ENCODE measurements around the gene RMI2.
"Not testable (repeated sequence)": the region's sequence is repeated elsewhere in the genome, so short reads cannot be mapped to it uniquely, and the experiment has no call there.

Gene RMI2

GRCh38 chr16:11367483-11367906, 22.2 kb downstream of the RMI2 start:
- ATAC-seq: no peak
- TF ChIP-seq ARNTL (CRISPR knock-in tag; IDR thresholded peaks at IDR 0.05; ENCODE audit: borderline replicate concordance, low read depth) (no peak), POU6F1 (CRISPR knock-in tag; IDR thresholded peaks at IDR 0.05; ENCODE audit: borderline replicate concordance, low read depth) (no peak), BACH2 (CRISPR knock-in tag; IDR thresholded peaks at IDR 0.05; ENCODE audit: borderline replicate concordance) (no peak), ZFP3 (CRISPR knock-in tag; IDR thresholded peaks at IDR 0.05) (no peak), ZC3H10 (CRISPR knock-in tag; IDR thresholded peaks at IDR 0.05) (no peak), SNAI2 (CRISPR knock-in tag; IDR thresholded peaks at IDR 0.05) (no peak)

- ATAC-seq: no peak
- TF ChIP-seq TSHZ2 (CRISPR knock-in tag; IDR thresholded peaks at IDR 0.05) (no peak), POU6F1 (CRISPR knock-in tag; IDR thresholded peaks at IDR 0.05; ENCODE audit: borderline replicate concordance, low read depth) (no peak), TCF4 (CRISPR knock-in tag; IDR thresholded peaks at IDR 0.05; ENCODE audit: borderline replicate concordance) (no peak), GLIS3 (CRISPR knock-in tag; IDR thresholded peaks at IDR 0.05) (no peak), ZC3H10 (CRISPR knock-in tag; IDR thresholded peaks at IDR 0.05) (no peak), PPARA (CRISPR knock-in tag; IDR thresholded peaks at IDR 0.05; ENCODE audit: borderline replicate concordance) (no peak), ESRRG (CRISPR knock-in tag; IDR thresholded peaks at IDR 0.05) (no peak), CSDC2 (CRISPR knock-in tag; IDR thresholded peaks at IDR 0.05) (no peak), BACH2 (CRISPR knock-in tag; IDR thresholded peaks at IDR 0.05; ENCODE audit: borderline replicate concordance) (no peak), ZFP30 (CRISPR knock-in tag; IDR thresholded peaks at IDR 0.05) (no peak), ARNTL (CRISPR knock-in tag; IDR thresholded peaks at IDR 0.05; ENCODE audit: borderline replicate concordance, low read depth) (no peak), SNAI2 (CRISPR knock-in tag; IDR thresholded peaks at IDR 0.05) (no peak), ZNF8 (CRISPR knock-in tag; IDR thresholded peaks at IDR 0.05) (no peak), ZNF565 (CRISPR knock-in tag; conservative IDR thresholded peaks at IDR 0.05; ENCODE audit: low read depth) (no peak)
- TF ChIP-seq, protein P1, sequence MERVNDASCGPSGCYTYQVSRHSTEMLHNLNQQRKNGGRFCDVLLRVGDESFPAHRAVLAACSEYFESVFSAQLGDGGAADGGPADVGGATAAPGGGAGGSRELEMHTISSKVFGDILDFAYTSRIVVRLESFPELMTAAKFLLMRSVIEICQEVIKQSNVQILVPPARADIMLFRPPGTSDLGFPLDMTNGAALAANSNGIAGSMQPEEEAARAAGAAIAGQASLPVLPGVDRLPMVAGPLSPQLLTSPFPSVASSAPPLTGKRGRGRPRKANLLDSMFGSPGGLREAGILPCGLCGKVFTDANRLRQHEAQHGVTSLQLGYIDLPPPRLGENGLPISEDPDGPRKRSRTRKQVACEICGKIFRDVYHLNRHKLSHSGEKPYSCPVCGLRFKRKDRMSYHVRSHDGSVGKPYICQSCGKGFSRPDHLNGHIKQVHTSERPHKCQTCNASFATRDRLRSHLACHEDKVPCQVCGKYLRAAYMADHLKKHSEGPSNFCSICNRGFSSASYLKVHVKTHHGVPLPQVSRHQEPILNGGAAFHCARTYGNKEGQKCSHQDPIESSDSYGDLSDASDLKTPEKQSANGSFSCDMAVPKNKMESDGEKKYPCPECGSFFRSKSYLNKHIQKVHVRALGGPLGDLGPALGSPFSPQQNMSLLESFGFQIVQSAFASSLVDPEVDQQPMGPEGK (CRISPR knock-in tag; IDR thresholded peaks at IDR 0.05; ENCODE audit: borderline replicate concordance): no peak
Measured at GRCh38 chr16:11370084-11370931, 25.0 kb downstream of the RMI2 start.

GRCh38 chr16:11370932-11371279, 25.6 kb downstream of the RMI2 start:
- ATAC-seq: not testable (repeated sequence)

DNA sequence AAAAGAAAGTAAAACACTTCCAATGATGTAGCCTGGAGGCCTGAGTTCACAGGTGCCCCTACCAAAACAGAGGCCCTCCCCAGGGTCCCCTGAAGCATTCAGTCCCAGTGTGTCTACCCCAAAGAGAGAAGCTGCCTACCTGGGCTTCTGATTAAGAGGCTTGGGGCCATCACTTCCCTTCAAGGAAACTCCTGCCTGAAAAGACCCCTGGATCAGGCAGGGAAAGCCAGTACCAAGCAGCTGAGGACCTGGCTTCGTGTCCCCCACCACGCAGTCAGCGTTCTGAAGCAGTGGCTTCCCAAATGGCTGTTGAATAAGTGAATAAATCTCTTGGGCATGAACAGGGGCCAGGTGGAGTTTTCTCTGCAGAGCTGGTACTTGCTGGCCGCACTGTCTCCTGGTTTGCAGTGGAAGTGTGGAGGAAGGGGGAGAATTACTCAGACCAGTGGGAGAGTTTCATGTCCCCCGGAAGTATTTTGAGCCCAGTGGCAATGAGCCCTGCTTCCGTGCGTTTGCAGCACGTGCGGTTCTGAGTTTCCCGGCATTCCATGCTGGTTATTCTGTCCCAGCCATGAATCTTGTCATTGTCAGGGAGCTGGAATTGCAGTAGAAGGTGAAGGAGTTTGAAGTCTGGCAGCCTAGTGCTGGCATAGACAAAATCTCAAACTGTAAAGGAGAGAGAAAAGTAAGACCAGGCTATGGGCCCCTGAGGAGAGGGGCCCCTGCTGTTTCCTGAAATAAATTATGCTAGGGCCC, 27.0 kb downstream of the RMI2 start:
- ATAC-seq: no peak; the same call in 2 of the 3 replicates
- no peak for TF ChIP-seq TOX (CRISPR knock-in tag; IDR thresholded peaks at IDR 0.05; ENCODE audit: borderline replicate concordance)
- no peak for TF ChIP-seq ZNF70 (CRISPR knock-in tag; IDR thresholded peaks at IDR 0.05)
- TF ChIP-seq ESRRG (CRISPR knock-in tag; IDR thresholded peaks at IDR 0.05): no peak
- no peak for TF ChIP-seq OSR1 (CRISPR knock-in tag; IDR thresholded peaks at IDR 0.05)
- no peak for TF ChIP-seq ZNF565 (CRISPR knock-in tag; conservative IDR thresholded peaks at IDR 0.05; ENCODE audit: low read depth)
- TF ChIP-seq PPARA (CRISPR knock-in tag; IDR thresholded peaks at IDR 0.05; ENCODE audit: borderline replicate concordance): no peak
- TF ChIP-seq CSRNP3 (CRISPR knock-in tag; IDR thresholded peaks at IDR 0.05): no peak
- TF ChIP-seq RARB (CRISPR knock-in tag; IDR thresholded peaks at IDR 0.05): no peak
- TF ChIP-seq SNAI2 (CRISPR knock-in tag; IDR thresholded peaks at IDR 0.05): no peak
- TF ChIP-seq TCF4 (CRISPR knock-in tag; IDR thresholded peaks at IDR 0.05; ENCODE audit: borderline replicate concordance): no peak
- TF ChIP-seq ZNF8 (CRISPR knock-in tag; IDR thresholded peaks at IDR 0.05): no peak
- TF ChIP-seq CSDC2 (CRISPR knock-in tag; IDR thresholded peaks at IDR 0.05): no peak
- TF ChIP-seq, protein P2, sequence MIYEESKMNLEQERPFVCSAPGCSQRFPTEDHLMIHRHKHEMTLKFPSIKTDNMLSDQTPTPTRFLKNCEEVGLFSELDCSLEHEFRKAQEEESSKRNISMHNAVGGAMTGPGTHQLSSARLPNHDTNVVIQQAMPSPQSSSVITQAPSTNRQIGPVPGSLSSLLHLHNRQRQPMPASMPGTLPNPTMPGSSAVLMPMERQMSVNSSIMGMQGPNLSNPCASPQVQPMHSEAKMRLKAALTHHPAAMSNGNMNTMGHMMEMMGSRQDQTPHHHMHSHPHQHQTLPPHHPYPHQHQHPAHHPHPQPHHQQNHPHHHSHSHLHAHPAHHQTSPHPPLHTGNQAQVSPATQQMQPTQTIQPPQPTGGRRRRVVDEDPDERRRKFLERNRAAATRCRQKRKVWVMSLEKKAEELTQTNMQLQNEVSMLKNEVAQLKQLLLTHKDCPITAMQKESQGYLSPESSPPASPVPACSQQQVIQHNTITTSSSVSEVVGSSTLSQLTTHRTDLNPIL (CRISPR knock-in tag; IDR thresholded peaks at IDR 0.05; ENCODE audit: low read depth): no peak

All from SK-N-SH treated with all-trans-retinoic acid at 6 μM for 48 hours (cell line).